HG03108 (cell line): ENCODE measurements around the gene MIF4GD.
"Not testable (repeated sequence)": the region's sequence is repeated elsewhere in the genome, so short reads cannot be mapped to it uniquely, and the experiment has no call there.

Experiments used
- ATAC-seq: cut with Tn5 transposase; IDR thresholded peaks from one replicate; pipeline ENCODE4 v1.9.1; 2021; ENCODE audit warnings: moderate library complexity; ENCODE audit not compliant: unreplicated experiment

MIF4GD gene

DNA sequence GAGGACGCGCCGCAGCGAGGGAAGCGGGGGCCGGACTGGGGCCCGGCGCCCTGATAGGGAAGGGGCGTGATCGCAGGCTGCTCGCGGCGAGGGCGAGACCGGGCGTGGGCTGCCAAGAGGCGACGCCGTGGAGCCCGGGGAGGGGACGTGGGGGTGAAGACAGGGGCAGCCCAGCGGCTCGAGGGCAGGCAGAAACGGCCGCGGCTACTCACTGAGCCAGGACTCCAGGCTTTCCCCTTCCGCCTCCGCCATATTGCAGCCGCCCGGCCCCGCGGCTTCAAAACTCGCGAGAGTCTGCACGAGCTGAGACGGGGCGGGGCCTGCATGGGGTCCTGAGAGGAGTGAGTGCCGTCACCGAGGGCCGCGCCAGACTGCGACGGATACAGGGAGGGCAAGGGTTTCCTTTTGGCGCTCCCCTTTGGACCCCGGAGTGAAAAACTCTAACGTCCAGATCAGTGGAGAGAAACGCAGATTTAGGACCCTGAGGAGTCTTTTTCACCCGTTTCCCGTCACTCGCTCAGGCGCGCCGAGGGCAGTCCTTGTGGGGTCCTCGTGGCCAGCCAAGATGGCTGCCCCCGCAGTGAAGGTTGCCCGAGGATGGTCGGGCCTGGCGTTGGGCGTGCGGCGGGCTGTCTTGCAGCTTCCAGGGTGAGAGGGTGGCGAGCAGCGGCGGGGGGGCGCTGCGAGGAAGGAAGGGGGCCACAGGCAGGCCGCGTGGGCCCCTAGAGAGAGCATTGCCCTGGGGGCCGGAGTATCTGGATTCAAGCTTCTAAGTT is 9.5 kb downstream of the MIF4GD start, which contains the start of the genes GGA3 and MRPS7:
TSS of gene GGA3 (minus strand) at position 271 of the 776 bp plus-strand sequence. CDS start at position 252, 19 bp downstream.
TSS of gene MRPS7 (plus strand) at position 544 of the 776 bp plus-strand sequence. CDS start at position 566, 22 bp downstream.
- peak; percentile 86 for ATAC-seq

DNA sequence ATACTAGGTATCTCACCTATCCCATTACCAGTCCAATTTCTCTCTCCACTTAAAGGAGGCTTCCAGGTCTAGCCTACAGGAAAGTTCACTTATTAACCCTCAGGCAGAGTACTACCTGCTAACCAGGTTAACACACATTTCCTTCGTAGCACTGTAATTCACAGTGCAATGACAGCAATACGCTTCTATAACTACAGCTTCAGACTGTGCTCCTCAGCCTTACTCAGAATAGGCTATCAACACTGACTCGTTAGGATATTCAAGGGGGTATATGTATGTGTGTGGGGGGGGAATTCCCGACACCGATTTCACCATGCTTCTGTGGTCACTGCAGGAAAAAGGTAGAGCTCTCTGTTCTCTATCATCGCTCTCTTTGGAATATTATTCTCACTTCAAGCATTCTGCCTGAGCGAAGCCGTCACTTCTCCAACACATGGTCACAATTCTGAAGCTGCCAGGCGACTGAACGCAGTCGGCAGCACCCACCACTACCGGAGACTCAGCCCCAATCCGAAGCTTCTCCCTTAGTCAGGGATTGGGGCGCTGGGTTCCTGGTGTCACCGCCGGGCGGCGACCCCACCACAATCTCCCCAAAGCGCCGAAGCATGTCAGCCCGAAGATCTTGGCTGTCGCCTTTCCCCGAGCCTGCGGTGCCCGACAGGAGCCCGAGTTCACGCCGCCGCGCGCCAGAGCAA is 10.2 kb downstream of the MIF4GD start:
- no peak for ATAC-seq

GRCh38 chr17:75257228-75257627 is 13.8 kb downstream of the MIF4GD start:
- not testable (repeated sequence) for ATAC-seq

- not testable (repeated sequence) for ATAC-seq
Observed at GRCh38 chr17:75255954-75256698, 14.9 kb downstream of the MIF4GD start.

DNA sequence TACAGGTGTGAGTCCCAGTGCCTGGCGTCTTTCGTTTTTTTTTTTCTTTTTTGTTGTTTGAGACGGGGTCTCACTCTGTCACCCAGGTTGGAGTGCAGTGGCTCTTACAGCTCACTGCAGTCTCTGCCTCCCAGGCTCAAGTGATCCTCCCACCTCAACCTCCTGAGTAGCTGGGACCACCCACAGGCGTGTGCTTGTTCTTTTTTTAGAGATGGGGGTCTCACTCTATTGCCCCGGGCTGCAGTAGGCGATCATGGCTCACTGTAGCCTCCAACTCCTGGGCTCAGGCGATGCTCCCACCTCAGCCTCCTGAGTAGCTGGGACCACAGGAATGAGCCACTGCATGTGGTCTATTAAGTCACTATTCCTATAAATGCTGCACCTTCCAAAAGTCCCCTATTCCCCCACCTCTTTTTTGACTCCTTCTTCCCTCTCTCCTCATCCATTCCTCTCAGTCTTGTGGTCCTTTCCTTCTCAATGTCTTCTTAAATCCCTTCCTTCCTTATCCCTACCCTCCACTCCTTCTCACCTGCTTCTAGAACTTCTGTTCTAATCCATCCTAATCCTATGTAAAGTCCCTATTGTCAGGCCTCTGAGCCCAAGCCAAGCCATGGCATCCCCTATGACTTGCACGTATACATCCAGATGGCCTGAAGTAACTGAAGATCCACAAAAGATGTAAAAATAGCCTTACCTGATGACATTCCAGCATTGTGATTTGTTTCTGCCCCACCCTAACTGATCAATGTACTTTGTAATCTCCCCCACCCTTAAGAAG is 18.8 kb downstream of the MIF4GD start:
- no peak for ATAC-seq

DNA sequence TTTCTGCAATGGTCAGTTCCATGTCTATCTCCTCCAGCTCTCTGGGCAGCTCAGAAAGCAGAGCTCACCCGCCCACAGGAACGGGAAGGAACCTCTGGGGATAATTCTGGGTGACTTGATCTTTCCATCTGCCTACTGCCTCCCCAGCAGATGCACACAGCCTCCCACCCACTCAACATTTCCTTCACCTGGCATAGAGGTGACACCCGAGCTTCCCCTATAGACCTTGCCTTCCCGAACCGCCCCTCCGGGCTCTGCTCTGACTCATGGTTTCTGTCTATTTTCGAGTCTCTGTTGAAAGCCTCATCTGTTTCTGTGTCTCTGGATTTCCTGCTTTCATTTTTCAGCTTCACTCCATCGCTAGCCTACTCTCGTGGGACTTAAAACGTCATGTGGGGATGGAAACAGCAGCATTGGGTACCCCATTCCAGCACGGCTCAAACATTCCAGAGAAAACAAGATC is 21.0 kb downstream of the MIF4GD start:
- peak; percentile 89 for ATAC-seq

GRCh38 chr17:75249564-75249963 is 21.5 kb downstream of the MIF4GD start:
- ATAC-seq, result no peak

- ATAC-seq, result no peak
Observed at GRCh38 chr17:75246404-75246803, 24.6 kb downstream of the MIF4GD start.

- no peak for ATAC-seq
Observed at GRCh38 chr17:75245011-75245410, 26.0 kb downstream of the MIF4GD start.

GRCh38 chr17:75244133-75244866 is 26.7 kb downstream of the MIF4GD start:
- ATAC-seq, result no peak

DNA sequence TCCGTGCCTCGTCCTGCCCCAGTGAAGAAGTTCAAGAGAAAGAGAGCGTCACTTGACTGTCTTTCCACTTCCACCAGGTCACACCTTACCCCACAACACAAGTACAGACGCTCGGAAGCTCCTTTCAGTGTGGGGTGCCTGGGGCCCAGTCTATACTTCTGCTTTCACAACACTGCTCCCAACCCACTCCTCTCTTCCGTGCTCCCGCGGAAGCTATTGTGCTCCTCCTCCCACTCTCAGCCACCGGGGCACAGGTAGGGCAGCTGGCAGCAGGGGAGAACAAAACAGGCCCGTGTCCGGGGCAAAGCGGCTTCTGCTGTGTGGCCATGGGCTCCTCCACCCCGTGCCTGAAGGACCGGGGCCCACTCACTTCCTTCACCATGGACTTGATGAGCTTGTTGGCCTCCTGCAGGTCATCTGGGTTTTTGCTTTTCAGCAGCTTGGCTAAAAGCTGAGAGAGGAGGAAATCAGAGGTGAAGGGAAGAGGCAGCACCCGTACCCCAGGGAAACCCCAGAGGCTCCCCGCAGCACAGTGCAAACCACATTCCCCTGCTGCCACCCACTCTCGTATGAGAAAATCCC is 28.5 kb downstream of the MIF4GD start:
- ATAC-seq, result no peak

- no peak for ATAC-seq
Observed at GRCh38 chr17:75241996-75242460, 29.0 kb downstream of the MIF4GD start.

DNA sequence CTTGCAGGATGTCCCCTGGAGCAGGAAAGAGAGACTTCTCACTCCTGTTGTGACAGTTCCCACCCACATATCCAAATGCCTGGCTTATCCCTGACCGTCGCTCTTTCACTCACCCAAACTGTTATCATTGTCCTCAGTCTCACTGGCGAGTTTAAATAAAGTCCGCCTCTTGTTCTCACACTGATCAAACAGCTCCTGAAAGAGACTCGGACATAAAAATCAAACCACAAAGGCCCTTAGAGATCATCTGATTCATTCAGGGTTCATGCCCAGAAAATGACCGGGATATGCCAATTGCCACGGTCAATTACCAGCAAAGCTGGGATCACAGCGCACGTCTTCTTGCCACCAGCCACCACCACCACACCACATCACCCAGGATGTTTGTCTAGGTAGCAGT is 29.5 kb downstream of the MIF4GD start:
- no peak for ATAC-seq

DNA sequence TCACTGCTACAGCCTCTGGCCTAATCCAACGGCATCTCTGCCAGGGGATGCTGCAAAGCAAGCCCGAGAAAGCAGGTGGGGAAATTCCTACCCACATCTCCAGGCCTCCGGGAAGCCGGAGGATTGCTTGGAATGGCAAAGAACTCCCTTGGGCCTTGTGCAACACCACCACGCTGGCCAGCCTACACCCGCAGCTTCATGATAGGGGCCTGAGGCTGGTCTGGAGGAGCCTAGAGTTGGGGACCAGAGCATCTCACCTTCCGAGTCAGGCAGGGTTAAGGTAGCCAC is 29.9 kb downstream of the MIF4GD start:
- no peak for ATAC-seq

DNA sequence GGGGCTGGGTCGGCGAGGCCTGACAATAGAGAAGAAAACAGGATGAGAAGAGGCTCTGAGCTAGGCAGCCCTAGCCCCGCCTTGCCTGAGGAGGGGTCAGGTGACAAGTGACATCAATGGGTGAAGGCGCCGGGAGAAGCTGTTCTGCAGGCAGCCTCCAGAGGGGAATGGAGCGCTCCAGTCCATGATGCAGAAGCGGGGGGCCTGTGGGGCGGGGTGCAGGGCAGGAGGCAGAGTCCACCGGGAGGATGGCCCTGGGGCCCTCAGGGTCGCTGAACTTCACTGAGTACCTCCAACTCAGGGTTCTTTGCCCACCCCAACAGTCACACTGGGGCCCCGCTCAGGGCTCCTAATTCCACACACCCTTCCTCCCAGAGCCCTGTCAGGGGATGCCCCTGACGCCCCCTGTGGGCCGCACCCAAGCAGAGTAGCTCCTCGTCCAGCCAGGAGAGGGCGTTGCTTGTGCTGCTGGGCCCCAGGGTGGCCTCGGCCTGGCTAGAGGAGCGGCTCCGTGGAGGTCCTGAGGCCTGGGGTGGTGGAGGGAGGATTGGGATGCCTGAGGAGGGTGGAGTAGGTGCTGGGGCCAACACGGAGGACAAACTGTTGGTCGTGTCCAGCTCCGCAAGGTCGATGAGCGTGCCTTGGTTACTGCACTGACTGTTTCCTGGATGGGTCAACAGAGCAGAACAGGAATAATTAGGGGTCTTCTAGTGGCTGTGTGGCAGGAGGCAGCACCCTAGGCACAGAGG is 30.5 kb downstream of the MIF4GD start:
- ATAC-seq, result no peak

DNA sequence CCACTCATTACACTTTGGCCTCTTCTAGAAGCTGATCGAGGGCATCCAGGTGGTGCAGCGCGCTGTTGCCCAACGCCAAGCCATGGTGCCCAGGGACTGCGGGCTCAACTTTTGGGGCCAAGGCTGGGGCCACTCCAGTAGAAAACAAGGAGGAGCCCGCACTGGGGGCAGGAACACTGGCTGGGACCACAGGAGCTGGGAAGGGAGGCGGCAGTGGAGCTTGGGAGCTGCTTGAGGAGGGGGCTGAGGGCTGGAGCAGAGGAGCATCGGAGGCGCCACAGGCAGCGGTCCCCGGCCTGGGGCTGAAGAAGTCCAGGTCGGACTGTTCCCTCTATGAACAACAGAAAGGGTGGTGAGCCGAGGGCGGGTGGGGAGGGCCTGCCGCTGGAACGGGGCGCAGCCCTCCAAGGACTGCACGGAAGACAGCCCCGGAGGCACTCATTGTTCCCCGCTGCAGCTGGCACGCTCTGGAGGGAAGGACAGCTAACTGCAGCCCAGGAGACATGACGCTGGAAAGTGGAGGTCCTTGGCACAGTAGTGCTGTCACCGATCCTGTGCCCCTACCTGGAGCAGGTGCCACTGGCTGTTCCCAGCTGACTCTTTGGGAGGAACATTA is 31.1 kb downstream of the MIF4GD start:
- ATAC-seq, result no peak

- no peak for ATAC-seq
Observed at GRCh38 chr17:75239214-75239613, 31.8 kb downstream of the MIF4GD start.

GRCh38 chr17:75238684-75239191 is 32.3 kb downstream of the MIF4GD start:
- ATAC-seq, result no peak
